ENCODE results near the gene LGALS3BP.

DNA sequence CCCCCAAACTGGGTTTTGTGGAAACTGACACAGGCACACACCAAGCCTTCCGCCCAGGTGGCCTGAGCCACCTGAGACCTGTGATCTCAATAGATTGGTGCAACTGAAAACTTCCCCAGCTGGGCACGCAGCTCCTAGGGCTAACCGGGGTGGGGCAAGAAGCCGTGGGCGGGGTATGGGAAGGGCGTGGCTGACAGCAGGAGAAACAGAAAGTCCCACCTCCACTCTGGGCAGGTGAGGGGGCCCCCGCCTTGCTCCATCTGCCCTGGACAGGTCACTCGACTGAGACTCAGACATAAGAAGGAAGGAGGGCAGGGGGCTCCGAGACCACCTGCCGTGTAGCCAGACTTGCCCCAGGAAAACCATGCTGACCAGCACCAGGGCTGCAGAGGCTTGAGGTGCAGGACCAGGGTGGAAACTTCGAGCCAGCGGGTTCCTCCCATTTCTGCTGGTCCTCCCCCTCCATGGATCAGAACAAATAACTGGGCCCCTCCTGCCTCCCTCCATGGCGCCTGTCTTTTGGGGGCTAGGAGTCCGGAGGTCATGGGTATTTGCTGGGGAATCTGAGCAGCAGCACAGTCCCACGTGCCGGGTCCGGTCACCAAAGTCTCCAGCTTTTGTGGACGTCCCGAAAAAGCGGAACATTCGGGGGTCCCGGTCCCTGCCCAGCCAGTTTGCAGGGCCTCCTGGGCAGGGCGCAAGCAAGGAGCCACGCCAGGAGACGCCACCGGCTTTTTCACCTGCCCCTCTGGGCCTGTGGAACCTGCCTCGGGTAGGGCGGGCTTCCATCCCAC is 55.9 kb downstream of the LGALS3BP start:
- TF ChIP-seq, protein P1, sequence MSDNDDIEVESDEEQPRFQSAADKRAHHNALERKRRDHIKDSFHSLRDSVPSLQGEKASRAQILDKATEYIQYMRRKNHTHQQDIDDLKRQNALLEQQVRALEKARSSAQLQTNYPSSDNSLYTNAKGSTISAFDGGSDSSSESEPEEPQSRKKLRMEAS (CRISPR knock-in tag; IDR thresholded peaks at IDR 0.05) = no peak
- TF ChIP-seq, protein P2, sequence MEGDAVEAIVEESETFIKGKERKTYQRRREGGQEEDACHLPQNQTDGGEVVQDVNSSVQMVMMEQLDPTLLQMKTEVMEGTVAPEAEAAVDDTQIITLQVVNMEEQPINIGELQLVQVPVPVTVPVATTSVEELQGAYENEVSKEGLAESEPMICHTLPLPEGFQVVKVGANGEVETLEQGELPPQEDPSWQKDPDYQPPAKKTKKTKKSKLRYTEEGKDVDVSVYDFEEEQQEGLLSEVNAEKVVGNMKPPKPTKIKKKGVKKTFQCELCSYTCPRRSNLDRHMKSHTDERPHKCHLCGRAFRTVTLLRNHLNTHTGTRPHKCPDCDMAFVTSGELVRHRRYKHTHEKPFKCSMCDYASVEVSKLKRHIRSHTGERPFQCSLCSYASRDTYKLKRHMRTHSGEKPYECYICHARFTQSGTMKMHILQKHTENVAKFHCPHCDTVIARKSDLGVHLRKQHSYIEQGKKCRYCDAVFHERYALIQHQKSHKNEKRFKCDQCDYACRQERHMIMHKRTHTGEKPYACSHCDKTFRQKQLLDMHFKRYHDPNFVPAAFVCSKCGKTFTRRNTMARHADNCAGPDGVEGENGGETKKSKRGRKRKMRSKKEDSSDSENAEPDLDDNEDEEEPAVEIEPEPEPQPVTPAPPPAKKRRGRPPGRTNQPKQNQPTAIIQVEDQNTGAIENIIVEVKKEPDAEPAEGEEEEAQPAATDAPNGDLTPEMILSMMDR (IDR thresholded peaks at IDR 0.05) = no peak
- TF ChIP-seq MXD4 (CRISPR knock-in tag; IDR thresholded peaks at IDR 0.05; ENCODE audit: borderline replicate concordance) = no peak
- no peak for TF ChIP-seq NFE2L1 (CRISPR knock-in tag; IDR thresholded peaks at IDR 0.05)

Measured in WTC11 (cell line).